Type B pancreatic cell (in vitro differentiated cells): ENCODE data around the gene FCHSD2. TPM values are rescaled to one million over a fixed set of nuclear protein-coding genes. Genes with fewer than 3 reads are reported as not detected.
A peak's percentile ranks its signal among the peaks of the same experiment; 100 is the strongest.

Experiments
- DNase-seq: peaks from one replicate; pipeline ENCODE4 v3.0.0; 2021; ENCODE audit warnings: mixed read lengths; ENCODE audit not compliant: unreplicated experiment; ENCODE audit errors: extremely low spot score
- H3K27ac Mint-ChIP-seq: 2 replicates; pipeline ENCODE4 v1.8.0; 2021; ENCODE audit warnings: mild to moderate bottlenecking, mixed read lengths
- H3K27me3 Mint-ChIP-seq: 2 replicates; pipeline ENCODE4 v1.8.0; 2021; ENCODE audit warnings: mixed read lengths
- H3K36me3 Mint-ChIP-seq: 2 replicates; pipeline ENCODE4 v1.8.0; 2021; ENCODE audit warnings: mixed read lengths
- H3K4me1 Mint-ChIP-seq: one replicate; pipeline ENCODE4 v1.8.0; 2021; ENCODE audit warnings: mixed read lengths; ENCODE audit not compliant: unreplicated experiment
- H3K4me3 Mint-ChIP-seq: 2 replicates; pipeline ENCODE4 v1.8.0; 2021; ENCODE audit warnings: mild to moderate bottlenecking, mixed read lengths
- H3K9me3 Mint-ChIP-seq: 2 replicates; pipeline ENCODE4 v1.8.0; 2021; ENCODE audit warnings: mixed read lengths
- CTCF ChIP-seq: fragments of 200-600 bp; sonication (generic); conservative IDR thresholded peaks from 2 replicates; pipeline ENCODE4 v1.5.0; 2021; ENCODE audit warnings: antibody characterized with exemption, mild to moderate bottlenecking
- total RNA-seq: library from RNA; stranded (reverse); gene quantifications from 2 replicates; pipeline ENCODE4 v1.2.1, GENCODE V29; 2021; ENCODE audit warnings: low replicate concordance

Gene FCHSD2
- total RNA-seq, 1 donor from 2014 or later: 30.8 TPM

GRCh38 chr11:72926076-72926475 is 216.0 kb downstream of the FCHSD2 start:
- Mint-ChIP-seq H3K27me3 (no peaks in the 10 kb centered on the region), H3K27ac (no peak overlapping the region), H3K36me3 (peaks cover 8% of the 10 kb centered on the region), H3K4me1 (peaks cover 9% of the 10 kb centered on the region), H3K4me3 (no peak overlapping the region), H3K9me3 (no peaks in the 10 kb centered on the region)
- no peak for DNase-seq
- TF ChIP-seq CTCF: no peak

- Mint-ChIP-seq H3K4me1 (peaks cover 9% of the 10 kb centered on the region), H3K36me3 (peaks cover 8% of the 10 kb centered on the region), H3K27ac (no peak overlapping the region), H3K4me3 (no peak overlapping the region), H3K27me3 (no peaks in the 10 kb centered on the region), H3K9me3 (no peaks in the 10 kb centered on the region)
- no peak for TF ChIP-seq CTCF
- DNase-seq: no peak
Observed at GRCh38 chr11:72925656-72926055, 216.5 kb downstream of the FCHSD2 start.

- H3K9me3 Mint-ChIP-seq: no peaks in the 10 kb centered on the region
- H3K27me3 Mint-ChIP-seq: no peaks in the 10 kb centered on the region
- no peak overlapping the region for H3K27ac Mint-ChIP-seq
- peak; percentile 40 for TF ChIP-seq CTCF
- peaks cover 8% of the 10 kb centered on the region for H3K36me3 Mint-ChIP-seq
- peaks cover 3% of the 10 kb centered on the region for H3K4me1 Mint-ChIP-seq
- H3K4me3 Mint-ChIP-seq: no peak overlapping the region
- DNase-seq: no peak
Observed at GRCh38 chr11:72924568-72925190, 217.4 kb downstream of the FCHSD2 start.

- H3K9me3 Mint-ChIP-seq: no peaks in the 10 kb centered on the region
- H3K36me3 Mint-ChIP-seq: peaks cover 8% of the 10 kb centered on the region
- H3K27ac Mint-ChIP-seq: no peak overlapping the region
- DNase-seq: no peak
- no peaks in the 10 kb centered on the region for H3K4me1 Mint-ChIP-seq
- no peak overlapping the region for H3K4me3 Mint-ChIP-seq
- TF ChIP-seq CTCF: no peak
- H3K27me3 Mint-ChIP-seq: no peaks in the 10 kb centered on the region
Observed at GRCh38 chr11:72921028-72921716, 220.9 kb downstream of the FCHSD2 start.

GRCh38 chr11:72920001-72920400 is 222.1 kb downstream of the FCHSD2 start:
- no peaks in the 10 kb centered on the region for H3K4me1 Mint-ChIP-seq
- no peak for DNase-seq
- peaks cover 11% of the 10 kb centered on the region for H3K36me3 Mint-ChIP-seq
- H3K27me3 Mint-ChIP-seq: no peaks in the 10 kb centered on the region
- TF ChIP-seq CTCF: no peak
- no peak overlapping the region for H3K27ac Mint-ChIP-seq
- no peaks in the 10 kb centered on the region for H3K9me3 Mint-ChIP-seq
- no peak overlapping the region for H3K4me3 Mint-ChIP-seq
